HUES48 (cell line): ENCODE measurements around the gene CYFIP1.

Experiments used
- H3K27ac ChIP-seq: one replicate; pipeline ENCODE4 v1.7.0; 2013; ENCODE audit warnings: low read depth, low read length, inconsistent platforms
- H3K27me3 ChIP-seq: 2 replicates; pipeline ENCODE4 v1.6.1; 2013; ENCODE audit warnings: mild to moderate bottlenecking, low read length; ENCODE audit not compliant: control insufficient read depth, insufficient read depth
- H3K36me3 ChIP-seq: 2 replicates; pipeline ENCODE4 v1.6.1; 2013; ENCODE audit warnings: low read length; ENCODE audit not compliant: control insufficient read depth, insufficient read depth
- H3K4me1 ChIP-seq: 2 replicates; pipeline ENCODE4 v1.6.1; 2013; ENCODE audit warnings: mild to moderate bottlenecking, low read length; ENCODE audit not compliant: control insufficient read depth, insufficient read depth
- H3K4me3 ChIP-seq: 2 replicates; pipeline ENCODE4 v1.5.1; 2013; ENCODE audit warnings: mild to moderate bottlenecking, low read depth, low read length
- H3K9ac ChIP-seq: 2 replicates; pipeline ENCODE4 v1.6.1; 2013; ENCODE audit warnings: mild to moderate bottlenecking, low read depth, low read length, moderate library complexity
- H3K9me3 ChIP-seq: 2 replicates; pipeline ENCODE4 v1.6.1; 2013; ENCODE audit warnings: low read length; ENCODE audit not compliant: control insufficient read depth, insufficient read depth

The CYFIP1 gene

DNA sequence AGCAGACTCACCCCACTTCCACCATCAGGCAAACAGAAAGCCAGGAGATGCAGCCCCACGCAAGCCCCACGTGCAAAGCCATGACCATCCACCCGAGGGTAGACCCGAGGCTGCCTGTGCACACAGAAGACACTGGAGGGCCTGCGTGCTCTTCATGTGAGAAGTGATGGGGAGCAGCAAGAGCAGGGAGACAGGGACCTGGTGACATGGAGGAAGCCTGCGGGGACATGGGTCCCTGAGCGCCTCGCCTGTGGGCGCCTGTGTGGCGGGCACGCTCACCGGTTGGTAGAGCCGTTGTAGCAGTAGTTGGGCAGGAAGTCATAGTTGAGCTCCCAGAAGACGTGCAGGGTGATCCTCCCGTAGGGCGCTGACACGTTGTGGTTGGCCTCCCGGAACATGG, 76.7 kb downstream of the CYFIP1 start:
- no peak overlapping the region for H3K4me3 ChIP-seq
- H3K9me3 ChIP-seq, result no peaks in the 10 kb centered on the region
- H3K27me3 ChIP-seq, result no peaks in the 10 kb centered on the region
- no peak overlapping the region for H3K9ac ChIP-seq
- peaks cover 44% of the 10 kb centered on the region for H3K36me3 ChIP-seq
- H3K4me1 ChIP-seq, result no peaks in the 10 kb centered on the region
- no peak overlapping the region for H3K27ac ChIP-seq

DNA sequence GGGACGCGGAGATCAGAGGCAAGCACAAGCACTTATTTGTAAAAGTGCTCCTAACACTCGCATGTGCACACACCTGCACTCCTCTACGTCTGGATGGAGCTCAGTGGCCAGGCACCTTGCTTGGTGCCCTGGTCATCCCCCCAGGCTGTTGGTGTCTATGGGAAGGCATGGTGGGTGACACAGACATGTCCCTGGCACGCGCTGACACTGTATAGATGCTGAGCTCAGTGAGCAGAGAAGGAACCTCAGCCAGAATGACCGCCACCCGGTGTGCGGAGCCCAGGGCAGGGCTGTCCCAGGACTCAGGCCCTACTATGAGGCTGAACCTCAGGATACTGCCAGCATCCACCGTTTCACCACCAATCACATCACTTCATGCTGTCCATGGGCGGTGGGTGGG, 77.2 kb downstream of the CYFIP1 start:
- Histone ChIP-seq H3K4me3 (no peak overlapping the region), H3K9me3 (no peaks in the 10 kb centered on the region), H3K9ac (no peak overlapping the region), H3K27ac (no peak overlapping the region), H3K4me1 (no peaks in the 10 kb centered on the region), H3K36me3 (peaks cover 40% of the 10 kb centered on the region), H3K27me3 (no peaks in the 10 kb centered on the region)

DNA sequence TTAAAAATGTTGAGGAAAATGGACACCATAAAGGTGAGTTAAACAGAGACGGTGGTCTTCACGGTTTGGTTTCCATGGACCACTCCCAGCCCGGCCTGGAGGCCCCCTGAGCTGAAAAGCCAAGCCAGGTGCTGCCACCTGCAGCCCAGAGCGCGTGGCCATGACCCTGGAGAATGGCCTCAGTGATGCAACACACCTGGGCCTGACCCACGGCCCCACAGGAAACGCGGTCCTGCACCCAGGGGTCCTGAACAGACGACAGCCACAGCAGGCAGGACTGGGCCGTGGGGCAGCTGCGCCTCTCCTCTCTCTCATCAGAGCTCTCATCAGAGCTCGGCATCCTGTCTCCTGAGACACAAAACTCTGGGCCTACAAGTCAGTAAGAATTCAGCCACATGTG, 77.6 kb downstream of the CYFIP1 start:
- Histone ChIP-seq H3K9ac (no peak overlapping the region), H3K9me3 (no peaks in the 10 kb centered on the region), H3K36me3 (peaks cover 36% of the 10 kb centered on the region), H3K27ac (no peak overlapping the region), H3K4me3 (no peak overlapping the region), H3K27me3 (no peaks in the 10 kb centered on the region), H3K4me1 (no peaks in the 10 kb centered on the region)

DNA sequence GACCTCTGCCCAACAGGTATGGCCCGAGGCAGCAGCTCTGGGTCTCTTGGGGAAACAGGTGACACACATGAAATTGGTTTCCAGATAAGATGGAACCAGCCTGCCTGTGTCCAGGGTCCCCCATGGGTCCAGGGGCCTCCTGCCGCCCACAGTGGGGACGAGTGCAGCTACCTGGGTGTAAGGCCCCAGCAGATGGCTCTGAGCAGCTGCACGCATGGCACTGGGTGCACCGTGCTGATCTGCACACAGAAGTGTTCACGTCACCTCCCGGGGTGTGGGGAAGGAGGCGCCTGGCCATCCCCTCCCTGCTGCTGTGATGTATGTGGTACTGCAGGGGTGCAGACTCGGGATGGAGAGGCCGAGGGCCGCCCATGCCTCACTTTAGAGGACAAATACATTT, 78.1 kb downstream of the CYFIP1 start:
- Histone ChIP-seq H3K9ac (no peak overlapping the region), H3K27me3 (no peaks in the 10 kb centered on the region), H3K4me1 (no peaks in the 10 kb centered on the region), H3K36me3 (peaks cover 31% of the 10 kb centered on the region), H3K4me3 (no peak overlapping the region), H3K9me3 (no peaks in the 10 kb centered on the region), H3K27ac (no peak overlapping the region)

DNA sequence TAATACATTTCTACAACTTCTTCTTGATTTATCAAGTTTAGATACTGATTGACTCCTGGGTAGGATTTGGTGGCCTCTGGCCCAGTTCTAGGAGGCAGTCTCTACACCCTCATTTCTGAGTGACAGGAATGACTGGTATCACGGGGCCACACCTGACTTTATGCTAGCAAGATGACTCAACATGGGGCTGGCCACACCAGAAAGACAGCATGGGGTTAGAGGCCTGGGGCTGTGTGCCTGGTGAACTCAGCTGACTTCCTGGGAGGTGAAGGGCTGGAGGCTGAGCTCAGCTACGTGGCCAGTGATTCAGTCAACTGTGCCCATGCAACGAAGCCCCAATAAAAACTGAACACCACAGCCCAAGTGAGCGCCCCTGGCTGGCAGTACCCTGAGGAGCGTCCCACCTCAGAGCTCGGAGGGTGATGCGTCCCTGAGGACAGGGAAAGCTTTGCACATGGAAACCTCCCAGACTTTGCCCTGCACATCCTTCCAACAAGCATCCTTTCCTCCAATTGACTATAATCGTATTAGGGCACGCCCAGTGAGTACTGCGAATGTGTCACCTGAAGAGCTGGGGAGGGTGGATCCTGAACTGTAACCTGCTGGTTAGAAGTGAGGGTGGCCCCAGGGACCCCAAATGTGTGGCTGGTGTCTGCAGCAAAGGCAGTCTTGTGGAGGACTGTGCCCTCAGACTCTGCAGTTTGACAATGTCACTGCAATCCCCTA, 84.5 kb downstream of the CYFIP1 start:
- Histone ChIP-seq H3K9me3 (no peaks in the 10 kb centered on the region), H3K27me3 (no peaks in the 10 kb centered on the region), H3K27ac (no peak overlapping the region), H3K4me1 (no peaks in the 10 kb centered on the region), H3K36me3 (peaks cover 35% of the 10 kb centered on the region; the same call in 1 of the 2 replicates), H3K4me3 (no peak overlapping the region), H3K9ac (no peak overlapping the region)

DNA sequence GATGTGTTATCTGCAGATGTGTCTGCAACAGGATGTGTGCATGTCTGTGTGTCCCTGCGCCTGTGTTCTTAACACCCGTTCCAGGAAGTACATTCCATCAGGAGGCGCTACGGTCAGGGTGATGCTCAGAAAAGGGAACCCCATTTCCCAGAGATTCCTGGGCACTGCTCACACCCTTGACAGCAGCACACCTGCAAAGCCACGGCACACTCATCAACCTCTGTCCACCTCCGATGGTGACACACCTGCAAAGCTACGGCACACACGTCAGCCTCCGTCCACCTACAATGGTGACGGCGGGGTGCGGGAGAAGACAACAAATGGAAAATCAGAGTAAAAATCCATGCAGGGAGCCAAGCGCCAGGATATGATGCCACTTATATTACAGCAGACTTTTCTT, 86.3 kb downstream of the CYFIP1 start:
- Histone ChIP-seq H3K27me3 (no peaks in the 10 kb centered on the region), H3K36me3 (peaks cover 30% of the 10 kb centered on the region; the same call in 1 of the 2 replicates), H3K9ac (no peak overlapping the region), H3K4me1 (no peaks in the 10 kb centered on the region), H3K27ac (no peak overlapping the region), H3K9me3 (no peaks in the 10 kb centered on the region), H3K4me3 (no peak overlapping the region)

DNA sequence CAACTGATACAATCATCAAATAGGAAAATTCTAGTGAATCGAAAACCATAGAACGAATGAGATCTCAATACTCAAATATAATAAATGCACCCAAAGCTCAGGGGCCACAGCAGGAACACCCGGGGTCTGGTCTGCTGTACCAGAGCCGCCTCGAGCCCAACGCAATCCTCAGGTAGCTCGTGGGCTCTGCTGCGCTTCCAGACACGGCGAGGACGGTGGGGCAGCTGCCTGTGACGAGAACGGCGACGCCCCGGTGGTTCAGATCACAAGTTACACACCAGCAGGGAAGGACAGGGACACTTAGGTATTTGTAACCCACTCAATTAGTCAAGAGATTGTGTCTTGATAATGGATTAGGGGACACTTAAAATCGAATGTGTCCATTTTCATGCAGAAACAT, 87.1 kb downstream of the CYFIP1 start:
- H3K9ac ChIP-seq, result no peak overlapping the region
- no peak overlapping the region for H3K27ac ChIP-seq
- H3K4me1 ChIP-seq, result no peaks in the 10 kb centered on the region
- H3K27me3 ChIP-seq, result no peaks in the 10 kb centered on the region
- H3K36me3 ChIP-seq, result peaks cover 32% of the 10 kb centered on the region; the same call in 1 of the 2 replicates
- no peak overlapping the region for H3K4me3 ChIP-seq
- no peaks in the 10 kb centered on the region for H3K9me3 ChIP-seq

DNA sequence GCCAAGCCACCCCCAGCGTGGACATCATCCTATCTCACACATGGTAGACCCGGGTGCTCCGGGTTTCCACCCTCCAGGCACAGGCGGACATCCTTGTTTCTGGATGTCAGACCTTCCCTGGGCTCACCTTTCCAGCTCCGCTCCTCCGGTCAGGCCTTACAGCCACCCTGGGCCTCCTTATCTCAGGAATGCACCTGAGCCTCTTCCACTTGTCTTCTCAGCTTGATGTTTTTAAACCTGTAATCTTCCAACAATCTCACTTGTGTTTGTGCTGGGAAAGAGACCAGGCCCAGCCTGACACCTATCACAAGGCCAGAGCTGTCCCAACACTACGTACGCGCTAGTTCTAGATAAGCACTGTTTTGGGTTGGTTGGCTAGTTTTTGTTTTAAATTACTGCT, 87.8 kb downstream of the CYFIP1 start:
- no peak overlapping the region for H3K4me3 ChIP-seq
- H3K36me3 ChIP-seq, result peaks cover 33% of the 10 kb centered on the region; the same call in 1 of the 2 replicates
- H3K27me3 ChIP-seq, result no peaks in the 10 kb centered on the region
- no peaks in the 10 kb centered on the region for H3K9me3 ChIP-seq
- no peak overlapping the region for H3K9ac ChIP-seq
- H3K4me1 ChIP-seq, result no peaks in the 10 kb centered on the region
- no peak overlapping the region for H3K27ac ChIP-seq

DNA sequence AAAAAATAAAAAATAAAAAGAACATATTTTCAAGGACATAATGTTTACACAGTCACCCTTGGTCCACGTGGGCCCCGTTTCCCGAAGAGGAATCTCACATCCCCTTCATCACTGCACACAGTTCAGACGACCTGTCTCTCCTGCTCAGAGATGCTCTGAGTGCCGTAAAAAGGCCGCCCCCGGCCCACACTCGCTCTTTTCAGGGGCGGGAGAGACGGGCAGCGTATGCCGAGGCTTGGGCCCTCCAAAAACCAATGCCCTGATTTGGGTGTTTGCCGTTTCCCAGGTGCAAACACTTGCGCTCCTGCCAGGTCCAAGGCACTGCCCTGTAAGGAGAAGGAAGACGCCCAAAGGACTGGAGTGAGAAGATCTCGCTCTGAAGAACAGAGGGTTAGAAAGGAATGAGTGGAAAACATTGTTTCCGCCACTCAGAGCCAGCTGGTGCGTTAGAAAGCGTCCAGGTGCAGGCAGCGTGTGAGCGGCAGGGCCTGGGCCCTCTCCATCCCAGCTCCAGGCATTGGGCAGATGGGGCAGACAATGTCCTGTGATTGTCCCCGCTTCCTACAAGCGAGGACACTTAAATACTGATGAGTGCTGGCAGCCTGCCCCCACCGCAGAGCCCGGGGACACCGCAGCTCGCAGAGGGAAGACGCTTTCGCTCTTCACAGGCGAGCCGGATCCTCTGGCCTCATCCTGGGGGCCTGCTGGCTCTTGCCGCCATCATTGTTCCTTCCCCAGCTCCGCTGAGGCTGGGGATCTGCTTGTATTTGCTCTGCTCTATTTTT, 88.5 kb downstream of the CYFIP1 start:
- Histone ChIP-seq H3K9ac (no peak overlapping the region), H3K27me3 (no peaks in the 10 kb centered on the region), H3K4me1 (no peaks in the 10 kb centered on the region), H3K9me3 (no peaks in the 10 kb centered on the region), H3K36me3 (peaks cover 33% of the 10 kb centered on the region; the same call in 1 of the 2 replicates), H3K4me3 (no peak overlapping the region), H3K27ac (no peak overlapping the region)

DNA sequence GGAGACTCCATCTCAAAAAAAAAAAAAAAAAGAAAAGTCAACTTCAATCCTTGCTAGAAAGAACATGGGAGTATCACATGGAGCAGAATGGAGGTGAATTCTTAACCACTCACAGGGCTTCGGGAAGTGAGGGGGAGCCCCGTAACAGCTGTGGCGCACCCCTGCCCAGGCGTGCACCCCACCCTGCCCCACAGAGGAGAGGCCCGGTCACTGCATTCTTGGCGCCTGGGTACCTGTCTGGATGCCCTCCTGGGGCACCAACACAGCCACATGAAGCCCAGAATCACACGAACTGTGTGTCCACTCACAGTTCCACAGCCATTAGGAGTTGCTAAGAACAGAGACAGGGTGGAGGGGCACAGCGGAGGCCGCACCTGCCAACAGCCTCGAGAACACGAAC, 89.9 kb downstream of the CYFIP1 start:
- Histone ChIP-seq H3K9me3 (no peaks in the 10 kb centered on the region), H3K9ac (no peak overlapping the region), H3K4me3 (no peak overlapping the region), H3K36me3 (peaks cover 28% of the 10 kb centered on the region; the same call in 1 of the 2 replicates), H3K4me1 (no peaks in the 10 kb centered on the region), H3K27me3 (no peaks in the 10 kb centered on the region), H3K27ac (no peak overlapping the region)

DNA sequence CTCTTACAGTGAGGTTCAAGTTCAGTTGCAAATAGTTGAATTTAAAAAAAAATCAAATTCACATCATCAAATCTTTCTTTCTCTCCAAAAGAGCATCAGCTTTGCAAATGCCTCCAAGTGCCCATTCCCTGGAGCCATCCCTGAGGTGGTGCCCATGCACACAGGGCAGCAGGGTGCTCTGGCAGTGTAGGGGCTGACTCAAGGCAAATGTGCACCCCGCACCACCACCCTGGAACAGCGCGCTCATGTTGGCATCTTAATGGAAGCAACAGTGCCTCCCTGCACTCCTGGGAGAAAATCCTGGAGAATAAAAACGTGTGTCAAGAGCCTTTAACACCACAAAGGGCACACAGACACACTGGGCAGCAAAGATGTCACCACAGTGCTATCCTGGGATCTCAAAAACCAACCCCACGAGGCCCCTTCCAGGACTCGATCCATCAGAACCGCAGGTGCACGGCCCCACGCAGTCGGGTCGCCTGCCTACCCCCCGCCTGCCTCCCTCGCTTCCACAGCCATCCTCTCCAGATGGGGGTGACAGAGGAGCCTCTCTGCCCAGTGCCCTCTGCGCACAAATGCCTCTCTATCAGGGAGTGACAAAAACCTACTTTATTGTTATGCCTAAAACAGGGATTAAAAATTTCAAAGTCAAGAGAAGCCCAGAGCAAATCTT, 90.9 kb downstream of the CYFIP1 start:
- H3K4me3 ChIP-seq, result no peak overlapping the region
- H3K9ac ChIP-seq, result no peak overlapping the region
- peaks cover 28% of the 10 kb centered on the region; the same call in 1 of the 2 replicates for H3K36me3 ChIP-seq
- no peak overlapping the region for H3K27ac ChIP-seq
- H3K27me3 ChIP-seq, result no peaks in the 10 kb centered on the region
- no peaks in the 10 kb centered on the region for H3K4me1 ChIP-seq
- no peaks in the 10 kb centered on the region for H3K9me3 ChIP-seq
